ENCODE data around the gene UBN1.

Gene UBN1

GRCh38 chr16:4874666-4875065 is 27.4 kb downstream of the UBN1 start:
- TF ChIP-seq, protein P1, sequence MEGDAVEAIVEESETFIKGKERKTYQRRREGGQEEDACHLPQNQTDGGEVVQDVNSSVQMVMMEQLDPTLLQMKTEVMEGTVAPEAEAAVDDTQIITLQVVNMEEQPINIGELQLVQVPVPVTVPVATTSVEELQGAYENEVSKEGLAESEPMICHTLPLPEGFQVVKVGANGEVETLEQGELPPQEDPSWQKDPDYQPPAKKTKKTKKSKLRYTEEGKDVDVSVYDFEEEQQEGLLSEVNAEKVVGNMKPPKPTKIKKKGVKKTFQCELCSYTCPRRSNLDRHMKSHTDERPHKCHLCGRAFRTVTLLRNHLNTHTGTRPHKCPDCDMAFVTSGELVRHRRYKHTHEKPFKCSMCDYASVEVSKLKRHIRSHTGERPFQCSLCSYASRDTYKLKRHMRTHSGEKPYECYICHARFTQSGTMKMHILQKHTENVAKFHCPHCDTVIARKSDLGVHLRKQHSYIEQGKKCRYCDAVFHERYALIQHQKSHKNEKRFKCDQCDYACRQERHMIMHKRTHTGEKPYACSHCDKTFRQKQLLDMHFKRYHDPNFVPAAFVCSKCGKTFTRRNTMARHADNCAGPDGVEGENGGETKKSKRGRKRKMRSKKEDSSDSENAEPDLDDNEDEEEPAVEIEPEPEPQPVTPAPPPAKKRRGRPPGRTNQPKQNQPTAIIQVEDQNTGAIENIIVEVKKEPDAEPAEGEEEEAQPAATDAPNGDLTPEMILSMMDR (IDR thresholded peaks at IDR 0.05; ENCODE audit: insufficient read depth, low read depth, low read length, missing control alignments) = no peak
- no peak for DNase-seq (ENCODE audit: low read depth)
- H3K4me3 ChIP-seq (ENCODE audit: low read depth, low read length) = no peak overlapping the region

DNA sequence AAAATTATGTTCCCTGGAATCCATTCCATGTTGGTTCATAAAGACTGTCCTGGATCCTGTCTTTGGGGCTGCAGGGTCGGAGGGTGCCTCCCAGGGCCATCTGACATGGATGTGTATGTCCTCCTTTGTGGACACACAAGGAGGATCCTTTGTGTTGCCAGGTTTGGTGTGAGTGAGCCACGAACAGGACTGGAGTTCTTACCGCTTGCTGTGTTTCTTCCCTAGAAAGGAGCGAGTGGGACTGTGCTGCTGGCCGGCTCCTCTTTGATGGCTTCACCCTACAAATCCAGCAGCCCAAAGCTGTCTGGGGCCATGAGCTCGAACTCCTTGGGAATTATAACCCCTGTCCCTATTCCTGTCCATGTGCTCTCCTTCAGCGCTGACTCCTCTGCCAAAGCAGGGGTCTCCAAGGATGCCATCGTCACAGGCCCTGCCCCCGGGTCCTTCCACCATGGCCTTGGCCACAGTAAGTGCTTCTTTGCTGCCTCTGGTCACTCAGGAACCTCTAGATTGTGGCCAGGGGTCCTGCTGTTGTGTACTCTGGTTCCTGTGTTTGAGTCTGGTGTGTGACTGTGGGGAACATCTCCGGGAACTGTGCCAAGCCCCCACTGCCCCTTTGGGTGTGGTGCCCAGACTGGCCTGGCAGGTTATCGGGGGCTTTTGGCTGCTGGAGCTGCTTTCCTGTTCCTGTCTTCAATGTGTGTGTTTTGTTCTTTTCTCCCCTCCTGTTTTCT is 29.5 kb downstream of the UBN1 start:
- H3K4me3 ChIP-seq (ENCODE audit: low read depth, low read length) = no peak overlapping the region
- TF ChIP-seq, protein P1 (IDR thresholded peaks at IDR 0.05; ENCODE audit: insufficient read depth, low read depth, low read length, missing control alignments) = no peak
- no peak for DNase-seq (ENCODE audit: low read depth)

GRCh38 chr16:4877380-4877685 is 30.1 kb downstream of the UBN1 start:
- TF ChIP-seq, protein P1 (IDR thresholded peaks at IDR 0.05; ENCODE audit: insufficient read depth, low read depth, low read length, missing control alignments) = no peak
- DNase-seq (ENCODE audit: low read depth) = no peak
- H3K4me3 ChIP-seq (ENCODE audit: low read depth, low read length) = no peak overlapping the region

- TF ChIP-seq, protein P1 (IDR thresholded peaks at IDR 0.05; ENCODE audit: insufficient read depth, low read depth, low read length, missing control alignments) = no peak
- no peak for DNase-seq (ENCODE audit: low read depth)
Observed at GRCh38 chr16:4879049-4879448, 31.8 kb downstream of the UBN1 start.

GRCh38 chr16:4880006-4880580 is 32.8 kb downstream of the UBN1 start:
- TF ChIP-seq, protein P1 (IDR thresholded peaks at IDR 0.05; ENCODE audit: insufficient read depth, low read depth, low read length, missing control alignments) = no peak
- no peak for DNase-seq (ENCODE audit: low read depth)
- H3K4me3 ChIP-seq (ENCODE audit: low read depth, low read length) = no peak overlapping the region

More at GRCh38 chr16:4879049-4879448, 31.8 kb downstream of the UBN1 start:
- no peak overlapping the region for H3K4me3 ChIP-seq (ENCODE audit: low read depth, low read length)

- TF ChIP-seq, protein P1 (IDR thresholded peaks at IDR 0.05; ENCODE audit: insufficient read depth, low read depth, low read length, missing control alignments) = no peak
- H3K4me3 ChIP-seq (ENCODE audit: low read depth, low read length) = no peak overlapping the region
- no peak for DNase-seq (ENCODE audit: low read depth)
Observed at GRCh38 chr16:4882000-4882632, 34.8 kb downstream of the UBN1 start.

Measured in GM12865 (cell line).